Measurements from ENCODE around the gene ANKRD6.

Gene ANKRD6

DNA sequence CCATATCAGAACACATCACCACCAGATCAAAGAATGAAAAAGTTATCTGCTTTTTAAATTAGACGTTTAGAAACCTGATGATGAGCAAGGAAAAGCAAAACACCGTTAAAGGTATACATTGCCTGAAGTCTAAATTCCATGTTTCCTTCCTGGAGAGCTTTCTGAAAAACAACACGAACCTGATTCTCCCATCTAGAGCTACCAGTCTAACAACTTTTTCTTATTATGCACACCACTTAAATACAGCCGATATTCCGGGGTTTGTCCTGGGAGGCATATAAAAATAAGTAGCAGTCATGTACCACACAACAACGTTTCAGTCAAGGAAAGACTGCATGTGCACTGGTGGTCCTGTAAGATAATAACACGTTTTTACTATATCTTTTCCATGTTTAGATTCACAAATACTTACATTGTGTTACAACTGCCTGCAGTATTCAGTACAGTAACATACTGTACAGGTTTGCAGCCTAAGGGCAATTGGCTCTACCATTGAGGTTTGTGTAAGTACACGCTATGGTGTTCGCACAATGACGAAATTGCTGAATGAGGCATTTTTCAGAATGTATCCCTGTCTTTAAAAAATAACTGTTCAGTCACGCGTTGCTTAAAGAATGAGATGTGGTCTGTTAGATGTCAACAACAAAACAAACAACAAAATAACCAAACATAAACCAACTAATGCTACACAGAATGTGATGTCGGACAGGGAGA, 224.7 kb downstream of the ANKRD6 start:
- ATAC-seq (no peak), DNase-seq (no peak)

DNA sequence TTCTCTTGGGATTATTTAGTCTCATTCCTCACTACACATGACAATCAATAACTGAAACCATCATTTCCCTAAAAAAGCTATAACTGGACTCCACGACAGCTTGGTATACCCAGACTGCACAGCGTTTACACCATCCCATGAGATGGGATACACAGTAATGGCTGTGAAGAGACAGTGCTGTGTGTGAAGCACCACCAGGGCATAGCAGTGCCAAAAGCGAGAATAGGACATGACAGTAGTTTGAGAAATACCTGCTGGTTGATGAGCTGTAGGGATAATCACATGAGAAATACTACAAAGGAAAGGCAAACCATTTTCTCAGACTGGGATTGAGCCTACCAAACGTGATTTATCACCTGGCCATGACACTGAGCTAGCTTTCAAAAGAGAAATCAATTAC, 228.0 kb downstream of the ANKRD6 start:
- no peak for ATAC-seq
- DNase-seq = no peak

DNA sequence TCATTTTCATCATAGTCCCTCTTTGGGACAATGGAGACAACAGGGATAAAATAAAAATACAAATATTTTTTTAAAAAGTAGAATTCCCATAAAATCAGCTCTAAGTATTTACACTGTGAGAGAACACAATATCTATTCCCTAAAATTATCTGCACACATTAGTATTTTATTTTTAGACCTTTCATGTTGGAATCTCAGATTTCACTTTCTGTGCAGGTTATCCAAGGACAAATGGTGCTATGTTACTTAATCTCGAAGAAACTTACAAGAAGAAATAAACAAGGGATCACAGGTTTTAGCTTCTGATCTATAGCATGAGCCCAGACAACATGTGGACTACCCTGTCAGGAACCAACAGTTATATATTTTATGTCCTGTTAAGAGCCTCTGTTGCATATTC, 228.6 kb downstream of the ANKRD6 start:
- ATAC-seq = no peak
- DNase-seq = no peak

DNA sequence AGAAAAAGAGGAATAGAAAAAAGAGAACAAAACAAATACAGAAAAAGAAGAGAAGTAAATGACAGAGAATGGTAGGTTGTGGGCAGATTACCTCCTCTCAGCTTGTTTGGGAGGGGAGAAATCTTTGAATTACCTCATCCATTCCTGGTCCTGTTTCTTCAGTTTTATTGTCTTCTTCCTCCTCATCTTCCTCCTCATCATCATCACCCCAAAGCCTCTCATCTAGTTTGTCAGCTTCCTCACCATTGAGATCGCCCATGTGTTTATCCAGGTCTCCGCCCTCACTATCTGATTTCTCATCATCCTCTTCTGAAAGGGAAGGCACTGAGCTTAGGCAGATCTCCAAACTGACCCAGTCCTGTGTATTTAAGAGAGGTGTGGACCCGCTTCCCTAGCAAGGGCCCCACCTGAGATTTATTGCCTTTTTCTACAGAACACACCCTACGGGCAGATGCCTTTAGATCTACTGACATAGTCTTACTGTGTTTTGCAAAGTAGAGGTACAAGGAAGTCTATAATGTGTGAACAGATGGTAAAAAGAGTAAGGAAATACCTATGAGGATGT, 229.8 kb downstream of the ANKRD6 start:
- no peak for ATAC-seq
- DNase-seq = no peak

DNA sequence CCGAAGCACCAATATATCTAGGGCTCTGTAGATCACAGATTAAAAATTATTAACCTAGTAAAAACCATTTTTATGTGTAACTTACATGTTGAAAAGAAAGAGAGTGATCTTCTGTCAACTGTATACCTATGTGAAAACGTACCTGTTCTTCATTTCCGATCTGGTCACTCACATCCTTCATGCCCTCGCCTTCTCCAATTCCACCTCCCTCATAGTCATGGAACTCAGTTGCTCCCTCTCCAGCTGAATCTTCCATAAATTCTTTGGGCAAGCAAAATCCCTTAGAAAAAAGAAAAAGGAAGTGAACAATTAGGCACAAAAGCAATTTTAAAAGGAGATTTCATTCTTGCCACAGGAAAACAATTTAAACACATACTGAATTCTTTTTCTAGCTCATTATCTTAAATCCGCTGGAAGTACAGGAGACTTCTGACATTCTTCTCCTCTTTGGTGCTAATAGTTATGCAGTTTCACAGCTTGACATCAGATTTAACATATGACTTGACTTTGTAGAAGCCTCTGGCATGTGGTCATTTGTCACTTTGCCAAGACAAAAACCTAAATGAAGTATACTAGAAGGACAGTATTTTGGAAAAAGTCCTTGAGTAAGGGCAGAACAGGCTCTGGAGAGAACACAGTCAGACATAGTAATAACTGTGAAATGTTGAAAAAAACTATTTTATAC, 235.1 kb downstream of the ANKRD6 start:
- no peak for ATAC-seq
- no peak for DNase-seq

DNA sequence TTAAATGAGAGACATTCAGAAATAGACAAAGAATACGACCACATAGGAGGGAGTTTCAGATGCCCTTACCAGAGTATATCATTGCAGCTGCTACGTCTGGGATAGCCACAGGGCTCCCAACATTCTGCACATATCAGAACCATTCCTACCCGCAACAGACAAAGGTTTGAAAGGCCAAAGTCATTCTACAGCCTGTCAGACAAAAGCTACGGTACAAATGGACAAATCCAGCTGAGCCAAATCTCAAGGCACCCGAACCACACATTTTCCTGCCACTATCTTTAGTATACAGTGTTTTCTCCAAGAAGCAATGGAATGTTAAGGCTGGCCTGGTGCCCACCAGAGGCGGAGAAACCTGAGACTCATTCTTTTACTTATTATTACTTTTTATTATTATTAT, 236.1 kb downstream of the ANKRD6 start:
- DNase-seq (no peak), ATAC-seq (no peak)

DNA sequence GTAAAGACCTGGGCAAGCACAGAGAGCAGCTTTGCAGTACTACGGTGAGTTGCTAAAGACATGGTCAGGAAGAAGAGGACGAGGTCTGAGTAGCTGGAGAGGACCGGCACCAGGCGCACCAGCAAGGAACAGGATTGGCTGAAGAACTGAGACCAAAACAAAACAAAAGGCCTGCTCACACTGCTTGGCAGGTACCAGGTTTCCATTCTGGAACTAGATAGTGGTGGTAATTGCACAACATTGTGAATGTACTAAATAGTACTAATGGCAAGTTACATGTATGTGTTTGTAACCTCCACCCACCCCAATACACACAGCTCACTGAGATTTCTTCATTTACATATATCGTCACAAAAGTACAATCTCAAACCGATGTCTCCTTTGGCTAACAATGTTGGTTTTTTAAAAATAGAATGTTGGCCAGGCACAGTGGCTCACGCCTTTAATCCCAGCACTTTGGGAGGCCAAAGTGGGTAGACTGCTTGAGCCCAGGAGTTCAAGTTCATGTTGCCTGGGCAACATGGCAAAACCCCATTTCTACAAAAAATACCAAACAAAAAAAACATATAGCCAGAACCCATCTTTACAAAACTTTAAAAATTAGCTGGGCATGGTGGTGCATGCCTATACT, 238.1 kb downstream of the ANKRD6 start:
- no peak for ATAC-seq
- no peak for DNase-seq

DNA sequence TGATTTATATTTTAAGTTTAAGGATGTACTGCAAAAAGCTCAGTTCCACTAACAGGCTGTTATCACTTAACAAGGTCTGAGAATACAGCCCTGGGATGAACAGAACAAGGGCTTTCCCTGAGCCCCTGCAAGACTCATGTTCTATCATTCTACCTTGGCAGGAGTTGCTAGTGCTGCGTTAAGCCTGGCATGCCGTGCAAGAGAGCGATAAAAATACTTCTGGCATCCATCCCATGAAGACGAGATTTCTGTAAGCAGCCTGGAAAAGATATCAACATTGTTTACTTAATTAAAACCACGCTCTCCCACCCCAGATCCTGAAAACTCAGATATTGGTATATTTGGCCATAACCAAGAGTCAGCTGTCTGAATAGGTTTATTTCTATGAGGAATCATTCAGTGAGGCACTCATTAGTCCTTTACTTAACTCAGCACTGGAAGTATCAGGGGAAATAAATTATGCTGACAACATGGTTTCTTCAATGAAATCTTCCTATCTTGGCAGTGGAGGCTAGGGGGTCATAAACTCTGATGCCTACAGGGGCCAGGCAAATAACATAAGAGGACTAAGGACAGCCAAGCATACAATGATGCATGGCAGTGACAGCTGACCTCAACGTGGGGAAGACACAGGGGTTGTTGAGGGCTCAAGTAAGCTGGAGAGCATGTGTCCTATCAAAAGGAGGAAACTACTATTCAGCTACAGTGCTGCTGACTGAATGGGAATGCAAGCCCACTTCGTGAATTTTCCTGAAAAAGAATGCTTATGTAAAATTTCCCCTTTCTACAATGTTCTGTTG, 243.2 kb downstream of the ANKRD6 start:
- ATAC-seq (no peak), DNase-seq (no peak)

DNA sequence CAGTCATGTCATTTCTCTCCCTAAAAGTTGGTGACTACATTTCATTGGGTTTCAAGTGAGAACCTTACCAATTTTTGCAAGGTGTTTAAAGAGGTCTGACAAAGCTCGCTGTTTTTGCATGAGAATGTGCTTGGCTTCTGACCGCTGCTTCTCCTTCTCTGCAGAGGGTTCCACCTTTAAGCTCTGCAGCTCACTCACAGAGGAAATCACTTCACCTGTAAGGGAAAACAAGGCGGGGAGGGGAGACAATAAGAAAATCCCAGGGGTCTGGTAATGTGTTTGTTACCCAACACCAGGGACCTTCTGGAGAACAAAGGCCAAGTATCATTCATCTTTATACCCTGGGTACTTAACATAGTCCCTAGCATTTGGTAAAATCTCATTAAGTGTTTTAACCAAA, 245.6 kb downstream of the ANKRD6 start:
- ATAC-seq = no peak
- no peak for DNase-seq

DNA sequence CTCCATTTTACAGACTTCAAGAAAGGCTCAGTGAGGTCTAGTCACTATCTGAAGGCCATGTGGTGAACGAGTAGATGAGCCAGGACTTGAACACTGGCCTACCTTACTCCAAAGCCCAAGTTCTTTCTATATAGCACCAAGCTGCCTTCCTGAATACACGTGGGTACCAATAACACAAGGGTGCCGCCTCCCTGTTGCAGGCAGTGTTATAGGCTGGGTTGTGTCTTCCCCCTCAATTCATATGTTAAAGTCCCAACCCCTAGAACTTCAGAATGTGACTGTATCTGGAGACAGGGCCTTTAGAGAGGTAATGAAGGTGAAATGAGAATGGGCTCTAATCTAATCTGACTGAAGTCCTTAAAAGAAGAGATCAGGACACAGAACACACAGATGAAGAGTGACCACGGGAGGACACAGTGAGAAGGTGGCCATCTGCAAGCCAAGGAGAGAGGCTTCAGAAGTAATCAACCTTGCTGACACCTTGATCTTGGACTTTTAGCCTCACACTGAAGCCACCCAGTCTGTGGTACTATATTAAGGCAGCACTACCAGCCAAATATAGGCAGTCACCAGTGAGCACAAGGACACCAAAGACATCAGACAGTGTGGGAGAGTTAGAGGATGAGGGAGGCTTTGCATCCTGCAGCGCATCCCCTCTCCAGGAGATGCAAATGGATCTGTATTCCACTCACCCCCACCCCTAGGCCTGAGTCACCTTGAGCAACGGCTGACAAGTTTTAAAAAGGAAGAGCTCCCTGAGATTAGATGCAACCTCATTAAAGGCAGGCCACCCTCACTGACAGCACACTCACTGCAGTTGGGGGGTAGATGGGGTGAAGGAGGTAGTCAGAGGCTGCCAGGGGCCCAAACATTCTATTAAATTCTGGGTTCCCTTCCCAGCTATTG, 246.5 kb downstream of the ANKRD6 start:
- no peak for ATAC-seq
- DNase-seq = no peak

DNA sequence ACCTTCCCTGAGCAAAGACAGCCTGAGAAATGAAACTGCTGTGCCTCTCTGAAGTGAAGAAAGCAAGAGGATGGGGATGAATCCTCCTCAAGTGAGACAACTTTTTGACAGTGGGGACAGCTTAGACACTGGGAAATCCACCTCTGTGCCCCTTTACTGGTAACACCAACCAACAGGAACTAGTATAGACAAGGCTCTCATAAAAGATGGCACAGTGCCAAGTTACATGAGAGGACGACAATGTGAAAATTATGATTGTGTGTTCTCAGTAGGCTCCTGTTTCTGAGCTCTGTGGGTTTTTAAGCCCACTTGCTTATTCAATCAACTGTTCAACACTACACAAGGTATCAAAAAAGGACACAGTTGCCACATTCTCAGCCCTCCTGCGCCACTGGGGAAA, 247.2 kb downstream of the ANKRD6 start:
- DNase-seq (no peak), ATAC-seq (no peak)

DNA sequence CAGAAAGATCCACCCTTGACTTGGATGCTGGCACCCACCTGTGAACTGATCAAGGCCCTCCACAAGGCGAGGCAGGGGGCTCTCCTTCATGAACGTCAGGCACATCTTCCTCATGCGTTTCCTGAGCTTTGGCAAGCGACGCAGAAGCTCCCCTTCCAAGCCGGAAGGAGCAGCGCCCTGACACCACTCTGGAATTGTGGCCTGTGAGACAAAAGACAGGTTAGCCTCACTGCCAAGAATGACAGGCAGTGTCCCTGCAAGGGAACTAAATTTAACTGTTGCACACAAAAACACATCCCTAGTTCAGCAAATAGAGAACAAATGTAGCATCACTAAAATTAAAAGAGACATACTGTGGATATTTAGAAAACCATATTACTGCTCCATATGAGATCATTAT, 247.6 kb downstream of the ANKRD6 start:
- ATAC-seq (no peak), DNase-seq (no peak)

DNA sequence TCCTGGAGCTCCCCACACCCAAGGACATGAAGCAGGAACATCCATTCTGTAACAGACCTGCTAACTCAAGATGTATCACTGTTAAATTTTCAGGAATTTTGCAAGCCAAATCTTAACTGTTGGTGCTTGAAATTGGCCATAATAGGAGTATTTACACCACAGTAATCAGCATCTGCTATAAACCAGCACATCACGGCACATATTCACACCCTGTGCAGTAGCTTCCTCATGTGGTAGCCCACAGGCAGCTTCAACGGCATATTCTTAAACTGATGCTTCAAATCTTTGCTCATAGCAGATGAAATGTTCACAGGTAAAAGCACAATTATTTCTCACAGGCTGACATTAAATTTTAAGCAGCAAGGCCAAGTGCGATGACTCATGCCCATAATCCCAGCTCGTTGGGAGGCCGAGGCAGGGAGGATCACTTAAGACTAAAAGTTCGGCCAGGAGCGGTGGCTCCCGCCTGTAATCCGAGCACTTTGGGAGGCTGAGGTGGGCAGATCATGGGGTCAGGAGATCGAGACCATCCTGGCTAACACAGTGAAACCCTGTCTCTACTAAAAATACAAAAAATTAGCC, 249.1 kb downstream of the ANKRD6 start:
- ATAC-seq = no peak
- no peak for DNase-seq

DNA sequence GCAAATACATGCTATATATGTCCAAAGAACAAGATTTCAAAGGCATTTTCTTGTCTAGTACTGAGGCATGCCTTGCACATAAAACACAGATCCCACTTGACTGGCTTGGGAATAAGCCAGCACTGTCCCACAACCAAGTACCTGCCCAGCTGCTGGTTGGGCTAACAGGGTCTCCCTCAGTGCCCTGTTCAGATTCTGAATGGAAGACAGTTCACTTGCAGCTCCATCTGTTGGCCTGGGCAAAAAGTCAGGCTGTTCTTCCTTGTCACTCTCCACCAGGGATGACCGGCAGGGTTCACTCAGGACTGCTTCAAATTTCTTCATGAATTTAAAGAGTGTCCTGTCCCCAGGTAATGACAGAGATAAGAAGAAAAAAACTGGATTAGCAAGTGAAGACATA, 250.0 kb downstream of the ANKRD6 start:
- no peak for DNase-seq
- no peak for ATAC-seq
